Measurements from ENCODE around the gene SYPL2.

DNA sequence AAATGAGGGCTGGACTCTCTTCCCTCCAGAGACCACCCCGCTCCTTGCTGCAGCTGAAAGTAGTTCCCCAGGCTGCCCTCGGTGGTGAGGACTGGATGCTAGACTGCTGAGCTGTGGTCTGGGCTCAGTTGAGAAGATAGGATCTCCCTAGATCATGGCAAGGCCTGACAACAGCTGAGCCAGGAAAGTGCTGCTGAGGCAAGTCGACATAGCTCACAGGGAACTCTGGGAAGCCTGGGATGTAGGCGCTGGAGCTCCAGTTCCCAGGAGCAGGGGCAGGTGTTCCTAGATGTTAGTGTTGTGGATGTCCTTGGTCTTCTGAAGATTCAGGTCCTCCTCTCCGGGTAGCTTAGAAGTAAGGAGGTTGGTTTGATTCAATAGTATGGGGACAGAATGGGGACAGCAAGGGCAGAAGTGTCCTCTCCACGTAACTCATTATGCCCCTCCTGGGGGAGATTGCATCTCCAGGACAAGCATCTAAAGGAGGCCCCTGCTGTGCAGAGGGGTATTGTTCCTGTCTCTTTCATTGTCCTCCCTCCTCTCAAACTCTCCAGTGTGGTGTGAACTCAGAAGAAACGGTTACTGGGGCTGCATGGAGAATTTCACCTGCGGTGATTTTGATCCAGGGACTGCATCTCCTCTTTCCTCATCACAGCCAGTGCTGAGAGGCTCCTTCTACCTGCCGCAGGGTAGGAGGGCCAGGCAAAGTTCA, 31.3 kb downstream of the SYPL2 start:
- TF ChIP-seq, protein P1, sequence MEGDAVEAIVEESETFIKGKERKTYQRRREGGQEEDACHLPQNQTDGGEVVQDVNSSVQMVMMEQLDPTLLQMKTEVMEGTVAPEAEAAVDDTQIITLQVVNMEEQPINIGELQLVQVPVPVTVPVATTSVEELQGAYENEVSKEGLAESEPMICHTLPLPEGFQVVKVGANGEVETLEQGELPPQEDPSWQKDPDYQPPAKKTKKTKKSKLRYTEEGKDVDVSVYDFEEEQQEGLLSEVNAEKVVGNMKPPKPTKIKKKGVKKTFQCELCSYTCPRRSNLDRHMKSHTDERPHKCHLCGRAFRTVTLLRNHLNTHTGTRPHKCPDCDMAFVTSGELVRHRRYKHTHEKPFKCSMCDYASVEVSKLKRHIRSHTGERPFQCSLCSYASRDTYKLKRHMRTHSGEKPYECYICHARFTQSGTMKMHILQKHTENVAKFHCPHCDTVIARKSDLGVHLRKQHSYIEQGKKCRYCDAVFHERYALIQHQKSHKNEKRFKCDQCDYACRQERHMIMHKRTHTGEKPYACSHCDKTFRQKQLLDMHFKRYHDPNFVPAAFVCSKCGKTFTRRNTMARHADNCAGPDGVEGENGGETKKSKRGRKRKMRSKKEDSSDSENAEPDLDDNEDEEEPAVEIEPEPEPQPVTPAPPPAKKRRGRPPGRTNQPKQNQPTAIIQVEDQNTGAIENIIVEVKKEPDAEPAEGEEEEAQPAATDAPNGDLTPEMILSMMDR (IDR thresholded peaks at IDR 0.05), result no peak
- no peak for TF ChIP-seq EZH2 (IDR thresholded peaks at IDR 0.05; ENCODE audit: borderline replicate concordance, insufficient read depth, low read depth, low read length, poor library complexity, severe bottlenecking)

All from B cell (primary cell).